GM10266 (cell line): Measurements from ENCODE around the gene CYSTM1.
"Not testable (repeated sequence)": the region's sequence is repeated elsewhere in the genome, so short reads cannot be mapped to it uniquely, and the experiment has no call there.

ENCODE experiments used
- DNase-seq: peaks from one replicate; pipeline ENCODE4 v3.0.0; 2012; ENCODE audit errors: extremely low spot score
- CTCF ChIP-seq: IDR thresholded peaks from 2 replicates; pipeline ENCODE4 v1.5.1; 2012; ENCODE audit warnings: mild to moderate bottlenecking, low read depth; ENCODE audit not compliant: control insufficient read depth, insufficient read depth; ENCODE audit errors: missing control alignments

CYSTM1 gene

GRCh38 chr5:140150201-140150600 is 24.8 kb upstream of the CYSTM1 start:
- no peak for DNase-seq
- TF ChIP-seq CTCF = no peak

GRCh38 chr5:140151144-140152021 is 23.6 kb upstream of the CYSTM1 start:
- no peak for DNase-seq
- TF ChIP-seq CTCF = no peak

GRCh38 chr5:140152022-140152999 is 22.7 kb upstream of the CYSTM1 start:
- no peak for TF ChIP-seq CTCF
- DNase-seq = no peak

- no peak for TF ChIP-seq CTCF
- no peak for DNase-seq
Measured at GRCh38 chr5:140153255-140153654, 21.7 kb upstream of the CYSTM1 start.

- no peak for TF ChIP-seq CTCF
- DNase-seq = no peak
Measured at GRCh38 chr5:140153905-140154304, 21.1 kb upstream of the CYSTM1 start.

- DNase-seq = not testable (repeated sequence)
Measured at GRCh38 chr5:140154710-140155381, 20.1 kb upstream of the CYSTM1 start.

GRCh38 chr5:140157032-140157781 is 17.8 kb upstream of the CYSTM1 start:
- peak; percentile 97 for TF ChIP-seq CTCF
- DNase-seq = peak; percentile 89
